ENCODE measurements around the gene BBS1. TPM values are rescaled to one million over a fixed set of nuclear protein-coding genes. Genes with fewer than 3 reads are reported as not detected.

The BBS1 gene
- polyA plus RNA-seq, 2 of the 4 experiments (the other 2 are of a cell fraction): 12.5 TPM

- ChIA-PET POLR2A (interaction anchor here (0.7 kb wide), 1 partner anchor 1446 kb away, joined by 5 read pairs; no protein-coding TSS in a partner anchor), CTCF (interaction anchor here (3.1 kb wide), 1 partner anchor 10 kb away, joined by 15 read pairs; no protein-coding TSS in a partner anchor)
- H3K9me3 ChIP-seq: no peaks in the 10 kb centered on the region
- no peak overlapping the region for H3K4me3 ChIP-seq
- no peak for FAIRE-seq
- 38% methylated on average over 2 of the region's 2 CpGs for WGBS (ENCODE audit: missing lambda C conversion rate)
- H3K4me2 ChIP-seq: no peak overlapping the region
- TF ChIP-seq HES2 (IDR thresholded peaks at IDR 0.05) (no peak), MAFK (IDR thresholded peaks at IDR 0.05; ENCODE audit: partially characterized antibody) (no peak), POLR2A (IDR thresholded peaks at IDR 0.05; ENCODE audit: low read length) (no peak)
- no peak for DNase-seq (ENCODE audit: low read depth in 1 of 2, low spot score in 1 of 2)
- H3K27ac ChIP-seq: no peak overlapping the region
- H3K4me1 ChIP-seq: peaks cover 14% of the 10 kb centered on the region
- ATAC-seq: no peak
Observed at GRCh38 chr11:66570850-66571180, 60.4 kb downstream of the BBS1 start.

- no peak for FAIRE-seq
- peak; percentile 62 to 87 for DNase-seq (ENCODE audit: low read depth in 1 of 2, low spot score in 1 of 2)
- 19% methylated on average over 25 of the region's 25 CpGs for WGBS (ENCODE audit: missing lambda C conversion rate)
- TF ChIP-seq HOXB5 (CRISPR knock-in tag; IDR thresholded peaks at IDR 0.05): no peak
- TF ChIP-seq RAD21 (conservative IDR thresholded peaks at IDR 0.05 in 1 of 2, IDR thresholded peaks at IDR 0.05 in 1 of 2): peak; percentile 67 to 73
- TF ChIP-seq SMC3 (IDR thresholded peaks at IDR 0.05): peak; percentile 78
- TF ChIP-seq CEBPB (IDR thresholded peaks at IDR 0.05): no peak
- TF ChIP-seq CHD2 (IDR thresholded peaks at IDR 0.05; ENCODE audit: low read length, partially characterized antibody): no peak
- TF ChIP-seq MAFK (IDR thresholded peaks at IDR 0.05; ENCODE audit: partially characterized antibody): no peak
- TF ChIP-seq MAX (IDR thresholded peaks at IDR 0.05): peak; percentile 45; the same call in 1 of the 2 replicates
- TF ChIP-seq CTCF (IDR thresholded peaks at IDR 0.05): peak; percentile 69
- ChIA-PET POLR2A (interaction anchor here (0.7 to 1.1 kb wide), 2 partner anchors 75 to 99 kb away, joined by 3 read pairs; partner anchors contain the start of gene RBM4B), CTCF (interaction anchor here (0.5 to 6.9 kb wide), 23 partner anchors 10 to 428 kb away, joined by 3 to 89 read pairs (median 4); partner anchors contain the start of genes CCDC87, CCS, CTSF and RBM4)
- no peak overlapping the region for H3K27ac ChIP-seq
- peaks cover 9% of the 10 kb centered on the region for H3K4me1 ChIP-seq
- ATAC-seq: peak; percentile 93 to 95
- peak overlapping the region; percentile 68 for H3K4me2 ChIP-seq
- no peak overlapping the region for H3K4me3 ChIP-seq
- H3K9me3 ChIP-seq: 0 out of 3 replicates have a peak, but pooled peaks cover 5% of the 10 kb centered on the region
Observed at GRCh38 chr11:66579017-66579606, 68.7 kb downstream of the BBS1 start.

- Histone ChIP-seq H3K9me3 (0 out of 3 replicates have a peak, but pooled peaks cover 5% of the 10 kb centered on the region), H3K4me1 (peaks cover 4% of the 10 kb centered on the region; the same call in 2 of the 3 replicates), H3K4me2 (no peak overlapping the region), H3K27ac (no peak overlapping the region), H3K4me3 (no peak overlapping the region)
- ChIA-PET CTCF (interaction anchor here (0.6 to 6.9 kb wide), 5 partner anchors 11 to 1249 kb away, joined by 3 to 89 read pairs (median 15); partner anchors contain the start of genes CCDC87, CCS, CTSF and RBM4B), POLR2A (no interaction called here)
- ATAC-seq (no peak), FAIRE-seq (no peak), DNase-seq (ENCODE audit: low read depth in 1 of 2, low spot score in 1 of 2) (no peak)
- 94% methylated on average over 5 of the region's 5 CpGs for WGBS (ENCODE audit: missing lambda C conversion rate)
- TF ChIP-seq ZNF302 (CRISPR knock-in tag; IDR thresholded peaks at IDR 0.05) (no peak), GATA3 (IDR thresholded peaks at IDR 0.05; ENCODE audit: borderline replicate concordance) (no peak), HOXB5 (CRISPR knock-in tag; IDR thresholded peaks at IDR 0.05) (no peak), ZSCAN20 (CRISPR knock-in tag; IDR thresholded peaks at IDR 0.05) (no peak), RFX5 (IDR thresholded peaks at IDR 0.05) (no peak), TFCP2L1 (CRISPR knock-in tag; IDR thresholded peaks at IDR 0.05) (no peak), ZFP36 (IDR thresholded peaks at IDR 0.05; ENCODE audit: borderline replicate concordance, partially characterized antibody) (no peak), BHLHE40 (IDR thresholded peaks at IDR 0.05; ENCODE audit: low read depth, low read length) (no peak), KDM1A (IDR thresholded peaks at IDR 0.05; ENCODE audit: low read depth) (no peak), HDAC2 (IDR thresholded peaks at IDR 0.05) (no peak), CTCF (IDR thresholded peaks at IDR 0.05) (no peak), NR3C1 (IDR thresholded peaks at IDR 0.05) (no peak), EHF (CRISPR knock-in tag; IDR thresholded peaks at IDR 0.05) (no peak), USF2 (IDR thresholded peaks at IDR 0.05) (no peak), HMGXB4 (CRISPR knock-in tag; IDR thresholded peaks at IDR 0.05; ENCODE audit: borderline replicate concordance) (no peak), EHMT2 (IDR thresholded peaks at IDR 0.05; ENCODE audit: low read depth) (no peak), RAD21 (conservative IDR thresholded peaks at IDR 0.05 in 1 of 2, IDR thresholded peaks at IDR 0.05 in 1 of 2) (no peak), HOXA7 (CRISPR knock-in tag; IDR thresholded peaks at IDR 0.05) (no peak), POLR2AphosphoS2 (conservative IDR thresholded peaks at IDR 0.05; ENCODE audit: low read length) (no peak)
Observed at GRCh38 chr11:66580803-66581202, 70.4 kb downstream of the BBS1 start.
